ENCODE results near the gene GLDC.
A peak's percentile ranks its signal among the peaks of the same experiment; 100 is the strongest.
"Not testable (repeated sequence)": the region's sequence is repeated elsewhere in the genome, so short reads cannot be mapped to it uniquely, and the experiment has no call there.

The GLDC gene

DNA sequence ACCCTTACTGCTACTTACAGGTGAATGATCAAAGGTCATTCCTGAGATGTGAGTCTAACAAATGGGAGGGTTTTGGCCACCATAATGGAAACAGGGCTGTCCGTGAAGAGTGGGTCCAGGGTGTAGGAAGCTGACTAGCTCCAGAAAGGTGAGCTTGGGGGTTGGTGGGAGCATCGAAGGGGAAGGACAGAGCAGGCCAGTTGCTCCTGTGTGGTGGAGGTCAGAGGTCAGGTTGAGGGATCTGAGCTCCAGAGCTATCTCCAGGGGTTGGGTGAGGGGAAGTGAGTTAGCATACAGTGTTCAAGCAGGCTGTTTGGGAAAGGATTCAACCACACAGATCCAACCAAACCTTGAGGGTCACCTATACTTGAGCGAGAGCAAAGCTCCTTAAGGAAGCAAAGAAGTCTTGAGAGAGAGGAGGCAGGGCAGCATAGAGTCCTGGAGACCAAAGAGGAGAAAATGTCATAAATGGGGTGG is 18.7 kb upstream of the GLDC start:
- DNase-seq (ENCODE audit: low read depth in 2 of 2) = no peak

DNA sequence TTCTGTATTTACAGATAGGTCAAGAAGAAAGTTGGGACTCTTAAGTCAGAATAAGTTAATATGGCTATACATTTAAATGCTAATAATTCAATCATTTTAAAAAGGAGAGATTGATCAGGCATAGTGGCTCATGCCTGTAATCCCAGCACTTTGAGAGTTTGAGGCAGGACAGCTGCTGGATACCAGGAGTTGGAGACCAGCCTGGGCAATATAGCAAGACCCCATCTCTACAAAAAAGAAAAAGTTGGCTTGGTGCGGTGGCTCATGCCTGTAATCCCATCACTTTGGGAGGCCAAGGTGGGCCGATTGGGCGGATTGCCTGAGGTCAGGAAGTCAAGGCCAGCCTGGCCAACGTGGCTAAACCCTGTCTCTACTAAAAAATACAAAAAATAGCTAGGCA is 15.0 kb upstream of the GLDC start:
- no peak for DNase-seq (ENCODE audit: low read depth in 2 of 2)

GRCh38 chr9:6658628-6659353 is 13.3 kb upstream of the GLDC start:
- no peak for DNase-seq (ENCODE audit: low read depth in 2 of 2)

DNA sequence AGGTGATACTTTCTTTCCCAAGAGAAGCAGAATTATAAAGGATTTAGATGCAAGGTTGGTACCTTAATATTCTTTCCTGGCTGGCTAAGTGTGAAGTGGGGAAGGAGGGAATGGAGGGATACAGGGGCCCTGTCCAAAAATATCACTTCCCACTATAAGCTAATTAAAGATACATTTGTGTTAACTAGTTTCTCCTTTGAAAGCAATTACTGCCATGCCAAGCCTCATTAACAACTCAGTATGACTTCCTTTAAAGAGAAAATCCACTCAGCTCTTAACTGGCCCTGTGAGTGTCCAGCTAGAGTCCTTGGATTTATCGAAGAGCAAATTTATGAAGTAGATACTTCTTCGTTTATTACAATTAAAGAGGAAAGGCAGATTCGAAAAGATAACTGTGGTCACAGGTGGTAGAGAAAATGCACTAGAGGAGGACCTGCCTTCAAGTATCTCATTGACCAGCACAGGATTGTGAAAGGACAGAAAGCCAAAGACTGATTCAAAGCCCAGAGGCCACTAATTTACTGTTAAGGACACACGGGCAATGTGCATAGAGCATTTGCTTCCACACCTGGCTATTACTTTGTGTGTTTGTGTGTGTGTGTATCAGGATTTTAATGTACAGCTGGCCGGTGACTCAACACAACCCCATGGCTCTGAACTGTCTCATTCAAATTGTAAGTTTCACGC is 11.2 kb upstream of the GLDC start:
- no peak for DNase-seq (ENCODE audit: low read depth in 2 of 2)

DNA sequence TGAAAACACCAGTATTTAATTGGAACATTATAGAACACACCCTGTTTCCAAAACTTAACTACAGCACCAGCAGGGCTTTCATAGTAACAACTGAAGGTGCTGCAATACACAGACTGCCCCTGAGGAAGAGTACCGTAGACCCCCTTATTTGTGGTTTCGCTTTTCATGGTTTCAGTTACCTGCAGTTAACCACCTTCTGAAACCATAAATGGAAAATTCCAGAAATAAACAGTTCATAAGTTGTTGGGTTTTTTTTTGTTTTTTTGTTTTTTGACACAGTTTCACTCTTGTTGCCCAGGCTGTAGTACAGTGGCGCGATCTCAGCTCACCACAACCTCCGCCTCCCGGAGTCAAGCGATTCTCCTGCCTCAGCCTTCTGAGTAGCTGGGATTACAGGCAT is 9.5 kb upstream of the GLDC start:
- DNase-seq (ENCODE audit: low read depth in 2 of 2) = no peak

GRCh38 chr9:6646293-6646636 is 736 bp upstream of the GLDC start:
- peak in 1 of 2 experiments; percentile 9 for DNase-seq (ENCODE audit: low read depth in 2 of 2)

DNA sequence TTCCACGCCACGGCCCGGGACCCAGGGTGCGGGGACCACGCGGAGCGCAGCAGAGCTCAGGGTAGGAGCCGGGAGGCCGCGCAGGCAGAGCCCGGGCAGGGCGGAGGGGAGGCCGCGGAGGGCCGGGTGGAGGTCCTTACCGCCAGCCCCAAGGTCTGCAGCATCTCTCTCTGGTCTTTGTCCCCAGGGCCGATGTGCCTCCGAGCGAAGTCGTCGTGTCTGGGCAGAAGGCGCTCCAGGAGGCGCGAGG is 499 bp downstream of the GLDC start:
- not testable (repeated sequence) for DNase-seq (ENCODE audit: low read depth in 2 of 2)

GRCh38 chr9:6644346-6645104 is 1.0 kb downstream of the GLDC start:
- no peak for DNase-seq (ENCODE audit: low read depth in 2 of 2)

DNA sequence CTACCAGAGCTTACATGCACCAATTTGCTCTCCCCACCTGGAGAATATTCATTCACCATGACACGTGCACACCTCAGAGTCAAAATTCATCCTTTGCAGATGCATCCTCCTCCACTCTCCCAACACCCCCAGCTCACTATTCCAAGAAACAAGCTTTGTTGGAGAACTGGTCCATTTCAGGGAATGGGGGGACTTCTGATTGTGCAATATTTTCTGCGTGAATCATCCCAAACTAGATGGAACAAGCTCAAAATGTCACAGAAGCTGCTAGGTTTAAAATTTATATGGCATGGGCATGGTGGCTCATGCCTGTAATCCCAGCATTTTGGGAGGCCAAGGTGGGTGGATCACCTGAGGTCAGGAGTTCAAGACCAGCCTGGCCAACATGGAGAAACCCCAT is 3.6 kb downstream of the GLDC start:
- DNase-seq (ENCODE audit: low read depth in 2 of 2) = no peak

- no peak for DNase-seq (ENCODE audit: low read depth in 2 of 2)
These were observed 4.0 kb downstream of the GLDC start for GRCh38 chr9:6641561-6641960.

- no peak for DNase-seq (ENCODE audit: low read depth in 2 of 2)
These were observed 4.5 kb downstream of the GLDC start for GRCh38 chr9:6641056-6641455.

- no peak for DNase-seq (ENCODE audit: low read depth in 2 of 2)
These were observed 5.1 kb downstream of the GLDC start for GRCh38 chr9:6640268-6641051.

- DNase-seq (ENCODE audit: low read depth in 2 of 2) = no peak
These were observed 5.9 kb downstream of the GLDC start for GRCh38 chr9:6639622-6640021.

DNA sequence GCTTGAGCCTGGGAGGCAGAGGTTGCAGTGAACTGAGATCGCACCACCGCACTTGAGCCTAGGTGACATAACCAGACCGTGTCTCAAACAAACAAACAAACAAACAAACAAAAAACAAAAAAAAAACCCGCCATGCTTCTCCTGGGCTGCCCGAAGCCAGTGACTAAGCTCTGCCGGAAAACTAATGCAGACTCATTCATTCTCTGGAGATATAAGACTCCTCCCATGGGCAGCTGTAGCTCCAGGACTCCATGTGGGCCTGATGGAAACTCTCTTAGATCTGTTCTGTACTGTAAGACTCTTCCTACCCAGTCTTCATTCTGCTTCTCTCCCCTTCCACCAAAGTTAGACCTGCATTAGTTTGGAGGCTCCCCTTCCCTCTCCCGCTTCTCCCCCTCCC is 11.1 kb downstream of the GLDC start:
- DNase-seq (ENCODE audit: low read depth in 2 of 2) = no peak

DNA sequence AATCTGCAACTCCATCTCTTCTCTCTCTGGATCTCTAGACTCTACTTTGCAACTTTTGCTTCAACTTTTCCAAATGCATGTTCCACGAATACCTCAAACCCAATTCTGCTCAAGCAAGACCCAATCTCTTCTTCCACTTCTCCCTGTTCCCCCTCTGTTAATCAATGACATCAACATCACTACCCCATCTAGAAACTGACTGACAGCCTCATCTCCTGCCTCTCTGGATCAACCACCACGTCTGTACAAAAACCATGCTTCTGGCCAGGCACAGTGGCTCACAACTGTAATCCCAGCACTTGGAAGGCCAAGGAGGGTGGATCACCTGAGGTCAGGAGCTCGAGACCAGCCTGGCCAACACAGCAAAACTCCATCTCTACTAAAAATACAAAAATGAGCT is 12.2 kb downstream of the GLDC start:
- no peak for DNase-seq (ENCODE audit: low read depth in 2 of 2)

DNA sequence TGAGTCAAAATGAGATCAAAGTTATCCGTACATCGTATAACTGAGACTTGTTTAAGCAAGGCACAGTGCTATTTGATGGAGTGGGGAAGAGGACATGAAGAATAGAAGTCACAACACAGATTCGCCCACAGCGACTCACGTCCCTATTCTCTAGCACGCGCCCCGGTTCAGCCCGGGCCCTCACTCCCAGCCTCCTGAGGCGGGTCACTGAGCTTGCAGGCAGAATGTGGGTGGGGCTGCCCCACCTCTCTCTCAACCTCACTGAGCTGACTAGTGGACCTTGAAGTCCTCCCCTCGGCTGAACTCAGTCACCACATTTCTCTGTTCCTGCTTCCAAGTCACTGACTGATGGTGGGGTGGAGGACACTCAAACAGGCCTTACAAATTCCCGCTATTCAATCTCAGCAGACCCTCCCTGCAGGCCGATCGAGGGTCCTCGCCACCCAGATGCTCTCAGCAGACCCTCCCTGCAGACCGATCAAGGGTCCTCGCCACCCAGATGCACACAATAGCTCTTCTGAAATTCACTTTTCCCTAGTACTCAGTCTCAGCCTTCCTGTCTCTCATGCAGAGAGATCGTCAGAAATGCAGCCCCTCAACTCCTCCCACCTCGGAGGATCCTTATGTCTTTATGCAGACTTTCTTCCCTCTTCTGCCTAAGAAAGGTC is 12.9 kb downstream of the GLDC start:
- no peak for DNase-seq (ENCODE audit: low read depth in 2 of 2)

- no peak for DNase-seq (ENCODE audit: low read depth in 2 of 2)
These were observed 14.4 kb downstream of the GLDC start for GRCh38 chr9:6631207-6631512.

DNA sequence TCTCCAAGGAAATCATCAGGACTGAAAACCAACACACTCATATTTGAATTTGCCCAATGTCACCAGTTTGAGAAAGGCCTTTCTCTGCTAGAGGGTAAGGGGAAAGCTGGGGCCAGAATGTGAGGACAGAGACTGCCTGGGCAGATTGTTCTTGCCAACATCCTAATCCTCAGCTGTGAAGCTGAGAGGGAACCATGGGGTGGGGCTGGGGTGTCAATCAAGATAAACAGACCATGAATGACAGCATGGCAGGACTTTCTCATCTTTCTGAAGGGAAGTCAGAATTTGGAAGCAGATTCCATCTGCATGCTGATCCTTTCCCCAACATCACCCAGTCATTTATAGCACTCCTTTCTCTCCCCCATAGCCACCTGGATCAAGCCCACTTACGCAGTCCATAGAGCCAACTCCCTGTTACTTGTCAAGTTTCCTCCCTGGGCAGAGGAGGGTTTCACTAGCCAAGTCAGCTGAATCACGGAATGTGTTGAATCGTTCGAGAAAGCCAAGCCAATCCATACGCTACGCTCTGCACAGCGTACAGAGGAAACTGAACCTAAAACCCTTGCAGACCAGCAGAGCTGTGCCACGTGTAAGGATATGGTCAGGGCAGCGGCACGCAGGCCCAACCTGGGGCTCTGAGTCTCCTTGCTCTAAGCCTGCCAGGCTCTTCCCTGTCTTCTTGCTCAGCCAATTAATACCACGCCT is 14.9 kb downstream of the GLDC start:
- DNase-seq (ENCODE audit: low read depth in 2 of 2) = no peak

GRCh38 chr9:6628704-6629103 is 16.8 kb downstream of the GLDC start:
- DNase-seq (ENCODE audit: low read depth in 2 of 2) = no peak

DNA sequence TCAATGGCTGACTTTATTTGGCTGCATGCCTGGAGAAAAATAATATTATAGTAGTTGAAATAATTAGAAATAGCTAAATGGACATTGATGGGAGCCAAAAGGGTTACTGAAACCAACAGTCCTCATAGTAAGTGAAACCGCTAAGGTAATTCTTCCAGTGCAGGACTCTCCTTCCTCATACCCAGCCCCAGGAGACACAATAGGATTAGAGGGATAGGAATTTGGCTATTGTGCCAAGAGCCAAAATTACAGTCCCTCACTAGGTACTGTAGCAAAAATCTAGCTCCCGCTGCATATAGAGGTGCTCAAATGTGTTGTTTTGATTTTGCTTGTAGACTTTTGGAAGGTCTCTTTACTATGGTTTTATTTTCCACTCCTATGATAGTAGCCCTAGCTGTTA is 20.2 kb downstream of the GLDC start:
- no peak for DNase-seq (ENCODE audit: low read depth in 2 of 2)

DNA sequence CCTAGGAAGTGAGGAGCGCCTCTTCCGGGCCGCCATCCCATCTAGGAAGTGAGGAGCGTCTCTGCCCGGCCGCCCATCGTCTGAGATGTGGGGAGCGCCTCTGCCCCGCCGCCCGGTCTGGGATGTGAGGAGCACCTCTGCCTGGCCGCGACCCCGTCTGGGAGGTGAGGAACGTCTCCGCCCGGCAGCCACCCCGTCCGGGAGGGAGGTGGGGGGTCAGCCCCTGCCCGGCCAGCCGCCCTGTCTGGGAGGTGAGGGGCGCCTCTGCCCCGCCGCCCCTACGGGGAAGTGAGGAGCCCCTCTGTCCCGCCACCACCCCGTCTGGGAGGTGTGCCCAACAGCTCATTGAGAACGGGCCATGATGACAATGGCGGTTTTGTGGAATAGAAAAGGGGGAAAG is 22.7 kb downstream of the GLDC start:
- not testable (repeated sequence) for DNase-seq (ENCODE audit: low read depth in 2 of 2)
